ENCODE results near the gene MYO7B. TPM values are rescaled to one million over a fixed set of nuclear protein-coding genes. Genes with fewer than 3 reads are reported as not detected.

The MYO7B gene
- total and polyA plus RNA-seq, 5 donors from 2014 or later = 0.12 TPM; not detected in 4

- no peaks in the 10 kb centered on the region for H3K36me3 Mint-ChIP-seq
- Histone ChIP-seq H3K4me3 (ENCODE audit: low read depth, low read length) (no peak overlapping the region), H3K9me3 (ENCODE audit: control insufficient read depth in 2 of 2, low read length in 2 of 2) (no peaks in the 10 kb centered on the region), H3K4me1 (ENCODE audit: control insufficient read depth, insufficient read depth, low read length, poor library complexity, severe bottlenecking) (no peaks in the 10 kb centered on the region), H3K36me3 (ENCODE audit: control insufficient read depth, insufficient read depth, low read length) (no peaks in the 10 kb centered on the region), H3K27me3 (ENCODE audit: control insufficient read depth, insufficient read depth, low read length) (peaks cover 2% of the 10 kb centered on the region), H3K27ac (ENCODE audit: insufficient read depth, low read length, poor library complexity, severe bottlenecking) (no peak overlapping the region)
- no peak overlapping the region for H3K4me3 Mint-ChIP-seq
- ATAC-seq (ENCODE audit: low read depth in 2 of 2) (no peak), DNase-seq (no peak)
- peaks cover 0 to 6% (median 0%) of the 10 kb centered on the region in 4 donors for H3K4me1 Mint-ChIP-seq
- peaks cover 31% of the 10 kb centered on the region for H3K27me3 Mint-ChIP-seq
- H3K9me3 Mint-ChIP-seq = peaks cover 0 to 5% (median 0%) of the 10 kb centered on the region in 7 donors
- H3K27ac Mint-ChIP-seq = no peak overlapping the region
Observed at GRCh38 chr2:127545189-127545588, 9.7 kb downstream of the MYO7B start.

GRCh38 chr2:127545796-127546195, 10.3 kb downstream of the MYO7B start:
- no peaks in the 10 kb centered on the region for H3K36me3 ChIP-seq (ENCODE audit: control insufficient read depth, insufficient read depth, low read length)
- no peak overlapping the region for H3K27ac ChIP-seq (ENCODE audit: insufficient read depth, low read length, poor library complexity, severe bottlenecking)
- H3K4me1 Mint-ChIP-seq = peaks cover 0 to 6% (median 0%) of the 10 kb centered on the region in 4 donors
- H3K27me3 ChIP-seq (ENCODE audit: control insufficient read depth, insufficient read depth, low read length) = peaks cover 1% of the 10 kb centered on the region
- DNase-seq = no peak
- no peaks in the 10 kb centered on the region for H3K36me3 Mint-ChIP-seq
- H3K4me3 ChIP-seq (ENCODE audit: low read depth, low read length) = no peak overlapping the region
- no peak for ATAC-seq (ENCODE audit: low read depth in 2 of 2)
- no peaks in the 10 kb centered on the region for H3K4me1 ChIP-seq (ENCODE audit: control insufficient read depth, insufficient read depth, low read length, poor library complexity, severe bottlenecking)
- H3K9me3 Mint-ChIP-seq = peaks cover 0 to 5% (median 0%) of the 10 kb centered on the region in 7 donors
- peaks cover 25% of the 10 kb centered on the region for H3K27me3 Mint-ChIP-seq
- H3K9me3 ChIP-seq (ENCODE audit: control insufficient read depth in 2 of 2, low read length in 2 of 2) = no peaks in the 10 kb centered on the region
- no peak overlapping the region for H3K27ac Mint-ChIP-seq
- H3K4me3 Mint-ChIP-seq = no peak overlapping the region

- H3K36me3 ChIP-seq (ENCODE audit: control insufficient read depth, insufficient read depth, low read length) = no peaks in the 10 kb centered on the region
- H3K27ac Mint-ChIP-seq = no peak overlapping the region
- H3K27ac ChIP-seq (ENCODE audit: insufficient read depth, low read length, poor library complexity, severe bottlenecking) = no peak overlapping the region
- peaks cover 24% of the 10 kb centered on the region for H3K27me3 Mint-ChIP-seq
- no peaks in the 10 kb centered on the region for H3K27me3 ChIP-seq (ENCODE audit: control insufficient read depth, insufficient read depth, low read length)
- H3K4me3 Mint-ChIP-seq = no peak overlapping the region
- ATAC-seq (ENCODE audit: low read depth in 2 of 2) = no peak
- no peaks in the 10 kb centered on the region for H3K9me3 ChIP-seq (ENCODE audit: control insufficient read depth in 2 of 2, low read length in 2 of 2)
- peaks cover 0 to 6% (median 0%) of the 10 kb centered on the region in 4 donors for H3K4me1 Mint-ChIP-seq
- no peaks in the 10 kb centered on the region for H3K4me1 ChIP-seq (ENCODE audit: control insufficient read depth, insufficient read depth, low read length, poor library complexity, severe bottlenecking)
- no peak for DNase-seq
- H3K4me3 ChIP-seq (ENCODE audit: low read depth, low read length) = no peak overlapping the region
- no peaks in the 10 kb centered on the region for H3K36me3 Mint-ChIP-seq
- peaks cover 0 to 6% (median 0%) of the 10 kb centered on the region in 7 donors for H3K9me3 Mint-ChIP-seq
Observed at GRCh38 chr2:127546797-127547196, 11.3 kb downstream of the MYO7B start.

- Mint-ChIP-seq H3K4me1 (peaks cover 3 to 6% (median 4%) of the 10 kb centered on the region in 4 donors), H3K9me3 (peaks cover 0 to 6% (median 2%) of the 10 kb centered on the region in 7 donors), H3K36me3 (no peaks in the 10 kb centered on the region), H3K27me3 (peaks cover 53% of the 10 kb centered on the region), H3K27ac (no peak overlapping the region), H3K4me3 (no peak overlapping the region)
- Histone ChIP-seq H3K9me3 (ENCODE audit: control insufficient read depth in 2 of 2, low read length in 2 of 2) (no peaks in the 10 kb centered on the region), H3K27me3 (ENCODE audit: control insufficient read depth, insufficient read depth, low read length) (no peaks in the 10 kb centered on the region), H3K4me3 (ENCODE audit: low read depth, low read length) (no peak overlapping the region), H3K4me1 (ENCODE audit: control insufficient read depth, insufficient read depth, low read length, poor library complexity, severe bottlenecking) (no peaks in the 10 kb centered on the region), H3K36me3 (ENCODE audit: control insufficient read depth, insufficient read depth, low read length) (no peaks in the 10 kb centered on the region), H3K27ac (ENCODE audit: insufficient read depth, low read length, poor library complexity, severe bottlenecking) (no peak overlapping the region)
- ATAC-seq (ENCODE audit: low read depth in 2 of 2) (no peak), DNase-seq (no peak)
Observed at GRCh38 chr2:127551221-127551930, 15.9 kb downstream of the MYO7B start.

- Histone ChIP-seq H3K9me3 (ENCODE audit: control insufficient read depth in 2 of 2, low read length in 2 of 2) (no peaks in the 10 kb centered on the region), H3K36me3 (ENCODE audit: control insufficient read depth, insufficient read depth, low read length) (no peaks in the 10 kb centered on the region), H3K4me1 (ENCODE audit: control insufficient read depth, insufficient read depth, low read length, poor library complexity, severe bottlenecking) (no peaks in the 10 kb centered on the region), H3K4me3 (ENCODE audit: low read depth, low read length) (no peak overlapping the region), H3K27ac (ENCODE audit: insufficient read depth, low read length, poor library complexity, severe bottlenecking) (no peak overlapping the region), H3K27me3 (ENCODE audit: control insufficient read depth, insufficient read depth, low read length) (no peaks in the 10 kb centered on the region)
- Mint-ChIP-seq H3K4me1 (peaks cover 3 to 6% (median 4%) of the 10 kb centered on the region in 4 donors), H3K36me3 (no peaks in the 10 kb centered on the region), H3K4me3 (no peak overlapping the region), H3K27me3 (peaks cover 61% of the 10 kb centered on the region), H3K9me3 (peaks cover 0 to 15% (median 7%) of the 10 kb centered on the region in 7 donors), H3K27ac (no peak overlapping the region)
- DNase-seq (no peak), ATAC-seq (ENCODE audit: low read depth in 2 of 2) (no peak)
Observed at GRCh38 chr2:127552336-127552735, 16.9 kb downstream of the MYO7B start.

GRCh38 chr2:127552846-127553245, 17.4 kb downstream of the MYO7B start:
- DNase-seq = no peak
- Mint-ChIP-seq H3K27me3 (peaks cover 61% of the 10 kb centered on the region), H3K9me3 (peaks cover 0 to 18% (median 9%) of the 10 kb centered on the region in 7 donors)

GRCh38 chr2:127558911-127559310, 23.4 kb downstream of the MYO7B start:
- Histone ChIP-seq H3K36me3 (ENCODE audit: control insufficient read depth, insufficient read depth, low read length) (no peaks in the 10 kb centered on the region), H3K27ac (ENCODE audit: insufficient read depth, low read length, poor library complexity, severe bottlenecking) (no peak overlapping the region), H3K9me3 (ENCODE audit: control insufficient read depth in 2 of 2, low read length in 2 of 2) (no peaks in the 10 kb centered on the region), H3K4me3 (ENCODE audit: low read depth, low read length) (no peak overlapping the region), H3K27me3 (ENCODE audit: control insufficient read depth, insufficient read depth, low read length) (peaks cover 9% of the 10 kb centered on the region), H3K4me1 (ENCODE audit: control insufficient read depth, insufficient read depth, low read length, poor library complexity, severe bottlenecking) (no peaks in the 10 kb centered on the region)
- peaks cover 52% of the 10 kb centered on the region for H3K27me3 Mint-ChIP-seq
- H3K27ac Mint-ChIP-seq = no peak overlapping the region
- H3K9me3 Mint-ChIP-seq = peaks cover 0 to 15% (median 9%) of the 10 kb centered on the region in 7 donors
- ATAC-seq (ENCODE audit: low read depth in 2 of 2) (no peak), DNase-seq (no peak)
- no peaks in the 10 kb centered on the region for H3K36me3 Mint-ChIP-seq
- peaks cover 0 to 11% (median 5%) of the 10 kb centered on the region in 4 donors for H3K4me1 Mint-ChIP-seq
- H3K4me3 Mint-ChIP-seq = no peak overlapping the region

More at GRCh38 chr2:127552846-127553245, 17.4 kb downstream of the MYO7B start:
- Histone ChIP-seq H3K27ac (ENCODE audit: insufficient read depth, low read length, poor library complexity, severe bottlenecking) (no peak overlapping the region), H3K27me3 (ENCODE audit: control insufficient read depth, insufficient read depth, low read length) (peaks cover 3% of the 10 kb centered on the region), H3K4me1 (ENCODE audit: control insufficient read depth, insufficient read depth, low read length, poor library complexity, severe bottlenecking) (no peaks in the 10 kb centered on the region), H3K4me3 (ENCODE audit: low read depth, low read length) (no peak overlapping the region), H3K9me3 (ENCODE audit: control insufficient read depth in 2 of 2, low read length in 2 of 2) (no peaks in the 10 kb centered on the region), H3K36me3 (ENCODE audit: control insufficient read depth, insufficient read depth, low read length) (no peaks in the 10 kb centered on the region)
- no peak overlapping the region for H3K4me3 Mint-ChIP-seq
- H3K27ac Mint-ChIP-seq = no peak overlapping the region
- H3K4me1 Mint-ChIP-seq = peaks cover 3 to 6% (median 4%) of the 10 kb centered on the region in 4 donors
- no peak for ATAC-seq (ENCODE audit: low read depth in 2 of 2)
- H3K36me3 Mint-ChIP-seq = no peaks in the 10 kb centered on the region

- ATAC-seq (ENCODE audit: low read depth in 2 of 2) = no peak
- Histone ChIP-seq H3K27ac (ENCODE audit: insufficient read depth, low read length, poor library complexity, severe bottlenecking) (no peak overlapping the region), H3K4me1 (ENCODE audit: control insufficient read depth, insufficient read depth, low read length, poor library complexity, severe bottlenecking) (no peaks in the 10 kb centered on the region), H3K36me3 (ENCODE audit: control insufficient read depth, insufficient read depth, low read length) (no peaks in the 10 kb centered on the region), H3K4me3 (ENCODE audit: low read depth, low read length) (no peak overlapping the region), H3K9me3 (ENCODE audit: control insufficient read depth in 2 of 2, low read length in 2 of 2) (no peaks in the 10 kb centered on the region), H3K27me3 (ENCODE audit: control insufficient read depth, insufficient read depth, low read length) (peaks cover 9% of the 10 kb centered on the region)
- Mint-ChIP-seq H3K4me1 (peaks cover 0 to 12% (median 5%) of the 10 kb centered on the region in 4 donors), H3K27ac (no peak overlapping the region), H3K4me3 (no peak overlapping the region), H3K27me3 (peaks cover 56% of the 10 kb centered on the region), H3K36me3 (no peaks in the 10 kb centered on the region), H3K9me3 (peaks cover 0 to 15% (median 9%) of the 10 kb centered on the region in 7 donors)
- no peak for DNase-seq
Observed at GRCh38 chr2:127559454-127559853, 24.0 kb downstream of the MYO7B start.
